OCI-LY7 (cell line): ENCODE results near the gene KAT6B.

ENCODE experiments used
- EZH2phosphoT487 ChIP-seq: fragments of 200-600 bp; sonication (generic); IDR thresholded peaks from 2 replicates; pipeline ENCODE4 v1.6.1; 2018; ENCODE audit warnings: low read depth, borderline replicate concordance, mild to moderate bottlenecking, mixed run types, antibody characterized with exemption, low read length, moderate library complexity, mixed read lengths
- TF ChIP-seq, protein P1 (sequence below): fragments of 200-600 bp; sonication (generic); conservative IDR thresholded peaks from 2 replicates; pipeline ENCODE4 v1.5.1; 2014; ENCODE audit warnings: mild to moderate bottlenecking, antibody characterized with exemption, low read length, moderate library complexity, mixed read lengths

DNA sequence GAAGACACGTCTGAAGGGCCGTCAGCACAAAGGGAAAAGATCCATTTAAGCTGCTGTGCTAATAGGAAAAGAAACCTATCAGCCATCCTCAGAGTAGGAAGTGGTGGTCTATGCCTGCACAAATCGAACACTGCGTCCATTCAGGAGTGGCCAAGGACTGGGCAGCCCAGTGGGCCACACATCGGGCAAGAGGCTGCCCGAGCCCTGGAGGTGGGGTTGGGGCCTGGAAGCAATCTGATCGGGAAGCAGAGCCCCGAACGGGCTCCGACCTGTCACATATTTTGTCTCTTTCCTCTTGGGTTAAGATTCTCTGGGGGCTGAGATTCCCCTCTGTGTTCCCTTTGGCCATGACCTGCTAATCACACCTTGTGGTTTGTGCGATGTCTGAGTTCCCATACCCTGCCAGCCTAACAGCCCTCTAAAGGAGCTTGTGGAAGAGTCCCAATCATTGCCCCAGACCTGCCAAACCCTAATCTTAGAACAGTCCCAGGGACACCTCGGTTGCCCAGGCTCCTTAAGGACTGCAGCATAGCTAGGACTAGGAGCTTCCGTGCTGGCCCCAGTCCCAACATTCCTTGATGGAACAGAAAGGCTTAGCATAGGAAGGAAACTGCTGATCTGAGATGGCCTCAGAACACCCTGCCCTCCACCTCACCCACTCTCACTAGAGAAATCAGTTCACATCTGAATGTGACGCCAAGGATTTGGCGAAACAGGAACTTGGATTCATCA, 207.2 kb downstream of the KAT6B start:
- TF ChIP-seq, protein P1, sequence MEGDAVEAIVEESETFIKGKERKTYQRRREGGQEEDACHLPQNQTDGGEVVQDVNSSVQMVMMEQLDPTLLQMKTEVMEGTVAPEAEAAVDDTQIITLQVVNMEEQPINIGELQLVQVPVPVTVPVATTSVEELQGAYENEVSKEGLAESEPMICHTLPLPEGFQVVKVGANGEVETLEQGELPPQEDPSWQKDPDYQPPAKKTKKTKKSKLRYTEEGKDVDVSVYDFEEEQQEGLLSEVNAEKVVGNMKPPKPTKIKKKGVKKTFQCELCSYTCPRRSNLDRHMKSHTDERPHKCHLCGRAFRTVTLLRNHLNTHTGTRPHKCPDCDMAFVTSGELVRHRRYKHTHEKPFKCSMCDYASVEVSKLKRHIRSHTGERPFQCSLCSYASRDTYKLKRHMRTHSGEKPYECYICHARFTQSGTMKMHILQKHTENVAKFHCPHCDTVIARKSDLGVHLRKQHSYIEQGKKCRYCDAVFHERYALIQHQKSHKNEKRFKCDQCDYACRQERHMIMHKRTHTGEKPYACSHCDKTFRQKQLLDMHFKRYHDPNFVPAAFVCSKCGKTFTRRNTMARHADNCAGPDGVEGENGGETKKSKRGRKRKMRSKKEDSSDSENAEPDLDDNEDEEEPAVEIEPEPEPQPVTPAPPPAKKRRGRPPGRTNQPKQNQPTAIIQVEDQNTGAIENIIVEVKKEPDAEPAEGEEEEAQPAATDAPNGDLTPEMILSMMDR = no peak
- no peak for TF ChIP-seq EZH2phosphoT487
